ENCODE measurements around the gene BMP6. TPM values are rescaled to one million over a fixed set of nuclear protein-coding genes. Genes with fewer than 3 reads are reported as not detected.

Gene BMP6
- total and polyA plus RNA-seq, 10 of the 15 experiments (the other 5 are each of a cell fraction or from before 2014, with no cell fraction given), result 0.02 to 0.15 (median 0.05) TPM; not detected in 5

DNA sequence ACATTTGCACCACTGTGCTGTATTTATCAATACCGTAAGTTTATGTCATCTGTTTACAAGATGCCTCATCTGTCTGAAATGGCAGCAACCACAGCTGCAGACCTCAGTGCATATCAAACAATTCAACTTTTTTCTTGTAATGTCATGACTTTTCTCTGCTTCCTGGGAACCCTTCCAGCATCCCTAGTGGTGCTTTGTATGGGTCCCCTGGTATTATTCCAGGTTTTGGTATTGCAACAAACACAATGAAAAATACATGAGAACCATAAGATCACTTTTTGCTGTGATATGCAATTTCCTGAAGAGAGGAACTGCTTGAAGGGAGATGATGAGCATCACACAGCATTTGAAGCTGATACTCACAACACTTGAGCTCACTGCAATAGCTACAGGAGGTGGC lies 196.7 kb downstream of the BMP6 start (continued):
- TF ChIP-seq CEBPZ (IDR thresholded peaks at IDR 0.05; ENCODE audit: low read depth, low read length) (no peak), WRNIP1 (IDR thresholded peaks at IDR 0.05; ENCODE audit: borderline replicate concordance, low read depth, low read length) (no peak), KDM1A (IDR thresholded peaks at IDR 0.05; ENCODE audit: borderline replicate concordance) (no peak), PAX5 (IDR thresholded peaks at IDR 0.05; ENCODE audit: borderline replicate concordance, low read depth, low read length) (no peak)

GRCh38 chr6:7924867-7925266 lies 199.0 kb downstream of the BMP6 start:
- ATAC-seq, result no peak
- no peaks in the 10 kb centered on the region; a peak in 1 of 4 replicates for H3K27me3 ChIP-seq (replicated peaks in 1 of 2; ENCODE audit: control insufficient read depth in 2 of 2, insufficient read depth in 2 of 2, low read length in 1 of 2)
- no peak overlapping the region for H3K4me2 ChIP-seq (ENCODE audit: control insufficient read depth, insufficient read depth)
- H3K27ac ChIP-seq (ENCODE audit: control insufficient read depth, insufficient read depth), result no peak overlapping the region
- SMC1A ChIA-PET (ENCODE audit: uncharacterized antibody, unreplicated experiment), result interaction anchor here (1.0 kb wide), 1 partner anchor 14 kb away, joined by 4 read pairs; no protein-coding TSS in a partner anchor
- H3K9ac ChIP-seq (ENCODE audit: control insufficient read depth, insufficient read depth, low read length), result no peak overlapping the region
- H4K20me1 ChIP-seq (ENCODE audit: control insufficient read depth, insufficient read depth), result no peaks in the 10 kb centered on the region
- no peak for FAIRE-seq
- RAD21 ChIA-PET (ENCODE audit: unreplicated experiment), result no interaction called here
- no peak overlapping the region for H3K4me3 ChIP-seq
- BruUV-seq (replicated peaks), result no TSS peak
- POLR2A ChIA-PET, result no interaction called here
- peaks cover 5% of the 10 kb centered on the region; the same call in 2 of the 3 replicates for H3K9me3 ChIP-seq (replicated peaks; ENCODE audit: control insufficient read depth, insufficient read depth, low read length)
- in situ Hi-C loops (cut with MboI) (no loop called here), intact Hi-C loops (cut with micrococcal nuclease; ENCODE audit: unreplicated experiment) (no loop called here)
- CTCF ChIA-PET, result interaction anchor here (1.4 kb wide), 1 partner anchor 8 kb away, joined by 3 read pairs; no protein-coding TSS in a partner anchor
- no peaks in the 10 kb centered on the region for H3K79me2 ChIP-seq (ENCODE audit: control insufficient read depth, insufficient read depth, low read length)
- no peaks in the 10 kb centered on the region for H3K36me3 ChIP-seq (ENCODE audit: control insufficient read depth in 2 of 2, insufficient read depth in 2 of 2, low read length in 1 of 2)
- H3K4me1 ChIP-seq (ENCODE audit: control insufficient read depth, insufficient read depth, low read length), result 0 out of 2 replicates have a peak, but pooled peaks cover 3% of the 10 kb centered on the region
- DNase-seq (ENCODE audit: low read depth, low spot score), result no peak
- no peak overlapping the region for H2AFZ ChIP-seq (ENCODE audit: control insufficient read depth, low read depth, low read length)
- TF ChIP-seq SIN3A (IDR thresholded peaks at IDR 0.05; ENCODE audit: low read depth, low read length) (no peak), CUX1 (IDR thresholded peaks at IDR 0.05; ENCODE audit: insufficient replicate concordance, low read depth, low read length) (no peak), CBFB (IDR thresholded peaks at IDR 0.05; ENCODE audit: low read depth) (no peak), JUND (IDR thresholded peaks at IDR 0.05; ENCODE audit: low read depth, low read length) (no peak), PBX3 (IDR thresholded peaks at IDR 0.05; ENCODE audit: insufficient replicate concordance, low read depth, low read length) (no peak), KLF5 (IDR thresholded peaks at IDR 0.05; ENCODE audit: partially characterized antibody) (no peak), MEF2B (IDR thresholded peaks at IDR 0.05; ENCODE audit: partially characterized antibody, poor library complexity, severe bottlenecking) (no peak), ZNF217 (IDR thresholded peaks at IDR 0.05) (no peak)
